GM19328 (cell line): ENCODE data around the gene SZRD1.
"Not testable (repeated sequence)": the region's sequence is repeated elsewhere in the genome, so short reads cannot be mapped to it uniquely, and the experiment has no call there.

Experiments
- ATAC-seq: cut with Tn5 transposase; IDR thresholded peaks from one replicate; pipeline ENCODE4 v1.9.1; 2021; ENCODE audit warnings: mild to moderate bottlenecking, moderate library complexity; ENCODE audit not compliant: unreplicated experiment

The SZRD1 gene

GRCh38 chr1:16366722-16367257 lies at the start of gene SZRD1:
Gene SZRD1 (plus strand): TSS chr1:16367242. CDS start chr1:16367258, 16 bp downstream.
- peak; percentile 65 for ATAC-seq

GRCh38 chr1:16318555-16318954 lies 48.5 kb upstream of the SZRD1 start:
- no peak for ATAC-seq

- no peak for ATAC-seq
These were observed 45.7 kb upstream of the SZRD1 start for GRCh38 chr1:16321176-16321867.

GRCh38 chr1:16324456-16324890 lies 42.6 kb upstream of the SZRD1 start:
- no peak for ATAC-seq

- ATAC-seq = no peak
These were observed 40.1 kb upstream of the SZRD1 start for GRCh38 chr1:16326833-16327404.

- ATAC-seq = no peak
These were observed 32.2 kb upstream of the SZRD1 start for GRCh38 chr1:16334655-16335340.

GRCh38 chr1:16338961-16339360 lies 28.1 kb upstream of the SZRD1 start:
- ATAC-seq = no peak

- ATAC-seq = no peak
These were observed 26.4 kb upstream of the SZRD1 start for GRCh38 chr1:16340673-16341072.

GRCh38 chr1:16342331-16343062 lies 24.5 kb upstream of the SZRD1 start:
- ATAC-seq = no peak

GRCh38 chr1:16343276-16343675 lies 23.8 kb upstream of the SZRD1 start:
- ATAC-seq = not testable (repeated sequence)

- ATAC-seq = no peak
These were observed 18.4 kb upstream of the SZRD1 start for GRCh38 chr1:16348414-16349182.

GRCh38 chr1:16349847-16350406 lies 17.1 kb upstream of the SZRD1 start:
- ATAC-seq = no peak

- no peak for ATAC-seq
These were observed 15.5 kb upstream of the SZRD1 start for GRCh38 chr1:16351456-16351993.

- ATAC-seq = peak; percentile 88
These were observed 14.8 kb upstream of the SZRD1 start, which contains the start of gene FBXO42 for GRCh38 chr1:16351994-16352841. Gene FBXO42 (minus strand): TSS chr1:16352480. CDS start chr1:16315418, 37,062 bp downstream.

GRCh38 chr1:16352842-16353535 lies 14.1 kb upstream of the SZRD1 start:
- no peak for ATAC-seq

GRCh38 chr1:16354619-16355018 lies 12.4 kb upstream of the SZRD1 start:
- no peak for ATAC-seq

GRCh38 chr1:16356867-16357266 lies 10.2 kb upstream of the SZRD1 start:
- no peak for ATAC-seq

GRCh38 chr1:16365146-16365498 lies 1.9 kb upstream of the SZRD1 start:
- not testable (repeated sequence) for ATAC-seq
